Measurements from ENCODE around the gene PAQR9.

- TF ChIP-seq POLR2A (IDR thresholded peaks at IDR 0.05) = no peak
- no peak for TF ChIP-seq POLR2AphosphoS5 (IDR thresholded peaks at IDR 0.05)
- TF ChIP-seq, protein P1, sequence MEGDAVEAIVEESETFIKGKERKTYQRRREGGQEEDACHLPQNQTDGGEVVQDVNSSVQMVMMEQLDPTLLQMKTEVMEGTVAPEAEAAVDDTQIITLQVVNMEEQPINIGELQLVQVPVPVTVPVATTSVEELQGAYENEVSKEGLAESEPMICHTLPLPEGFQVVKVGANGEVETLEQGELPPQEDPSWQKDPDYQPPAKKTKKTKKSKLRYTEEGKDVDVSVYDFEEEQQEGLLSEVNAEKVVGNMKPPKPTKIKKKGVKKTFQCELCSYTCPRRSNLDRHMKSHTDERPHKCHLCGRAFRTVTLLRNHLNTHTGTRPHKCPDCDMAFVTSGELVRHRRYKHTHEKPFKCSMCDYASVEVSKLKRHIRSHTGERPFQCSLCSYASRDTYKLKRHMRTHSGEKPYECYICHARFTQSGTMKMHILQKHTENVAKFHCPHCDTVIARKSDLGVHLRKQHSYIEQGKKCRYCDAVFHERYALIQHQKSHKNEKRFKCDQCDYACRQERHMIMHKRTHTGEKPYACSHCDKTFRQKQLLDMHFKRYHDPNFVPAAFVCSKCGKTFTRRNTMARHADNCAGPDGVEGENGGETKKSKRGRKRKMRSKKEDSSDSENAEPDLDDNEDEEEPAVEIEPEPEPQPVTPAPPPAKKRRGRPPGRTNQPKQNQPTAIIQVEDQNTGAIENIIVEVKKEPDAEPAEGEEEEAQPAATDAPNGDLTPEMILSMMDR (IDR thresholded peaks at IDR 0.05) = no peak
- TF ChIP-seq EP300 (IDR thresholded peaks at IDR 0.05) = no peak
These were observed 13.9 kb upstream of the PAQR9 start for GRCh38 chr3:142977399-142977728.
